Measurements from ENCODE around the gene KCNG1.

KCNG1 gene

DNA sequence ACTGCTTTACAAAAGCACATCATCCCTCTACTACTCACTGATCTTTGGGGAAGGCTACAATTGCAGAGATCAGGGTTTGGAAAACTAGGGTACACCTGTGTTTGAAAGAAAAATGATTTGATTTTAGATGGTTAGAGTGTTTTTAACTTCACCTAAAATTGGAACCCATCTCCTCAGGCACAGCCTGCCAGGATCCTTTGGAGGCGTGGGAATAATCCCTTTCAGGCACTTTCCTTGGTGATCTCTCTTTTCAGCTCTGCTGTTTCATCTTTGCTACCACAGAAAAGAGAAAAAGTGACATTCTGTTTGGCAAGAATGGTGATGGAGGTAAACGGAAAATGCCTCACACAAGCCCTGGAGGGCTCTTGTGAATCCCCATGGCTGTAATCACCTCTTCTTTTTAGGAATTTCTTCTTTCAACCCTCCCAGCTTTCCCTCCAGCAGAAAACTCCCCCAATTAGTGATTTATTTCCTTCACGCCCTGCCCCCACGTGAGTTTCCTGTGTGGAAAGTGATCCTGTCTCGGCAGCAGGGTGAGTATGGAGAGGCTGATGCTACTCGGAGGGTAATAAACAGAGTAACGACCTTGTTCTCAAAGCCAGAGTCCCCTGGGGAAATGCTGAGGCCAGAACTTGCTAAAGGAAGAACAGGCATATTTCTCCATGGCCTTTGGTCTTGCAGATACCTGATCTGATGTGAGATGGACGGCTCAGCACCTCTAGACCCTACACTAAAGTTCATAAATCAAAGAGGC, 9.2 kb downstream of the KCNG1 start:
- no peak for DNase-seq (ENCODE audit: low read depth in 2 of 2)

DNA sequence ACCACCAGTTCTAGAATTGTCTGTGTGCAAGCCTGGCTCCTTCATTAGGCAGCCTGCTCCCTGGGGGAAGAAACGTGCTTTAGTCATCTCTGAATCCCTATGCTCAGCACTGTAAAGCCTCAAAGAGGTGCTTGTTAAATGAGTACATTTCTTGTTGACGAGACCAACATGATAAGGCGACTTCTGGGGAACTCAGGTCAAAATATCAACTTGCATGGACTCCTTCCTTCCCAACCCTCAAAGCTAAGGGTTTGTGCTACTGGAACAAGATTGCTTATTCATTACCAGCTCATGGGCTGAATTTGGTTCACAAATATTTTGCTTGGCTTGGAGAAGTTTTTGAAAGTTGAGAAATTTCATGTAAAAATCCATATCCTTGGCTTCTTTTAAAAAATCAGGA, 10.6 kb downstream of the KCNG1 start:
- no peak for DNase-seq (ENCODE audit: low read depth in 2 of 2)

DNA sequence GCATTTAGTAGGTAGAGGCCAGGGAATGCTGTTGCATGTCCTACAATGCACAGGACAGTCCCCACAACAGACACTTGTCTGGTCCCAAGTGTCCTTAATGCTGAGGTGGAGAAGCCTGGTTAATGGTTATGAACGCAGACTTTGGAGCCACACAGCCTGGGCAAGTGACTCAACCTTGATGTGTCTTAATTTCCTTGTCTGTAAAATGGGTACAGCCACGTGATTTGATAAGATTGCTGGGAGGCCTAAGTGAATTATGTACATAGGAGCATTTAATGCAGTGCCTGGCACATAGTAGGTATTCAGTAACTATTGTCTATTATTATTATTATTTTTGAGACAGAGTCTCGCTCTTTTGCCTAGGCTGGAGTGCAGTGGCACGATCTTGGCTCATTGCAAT, 11.4 kb downstream of the KCNG1 start:
- no peak for DNase-seq (ENCODE audit: low read depth in 2 of 2)

DNA sequence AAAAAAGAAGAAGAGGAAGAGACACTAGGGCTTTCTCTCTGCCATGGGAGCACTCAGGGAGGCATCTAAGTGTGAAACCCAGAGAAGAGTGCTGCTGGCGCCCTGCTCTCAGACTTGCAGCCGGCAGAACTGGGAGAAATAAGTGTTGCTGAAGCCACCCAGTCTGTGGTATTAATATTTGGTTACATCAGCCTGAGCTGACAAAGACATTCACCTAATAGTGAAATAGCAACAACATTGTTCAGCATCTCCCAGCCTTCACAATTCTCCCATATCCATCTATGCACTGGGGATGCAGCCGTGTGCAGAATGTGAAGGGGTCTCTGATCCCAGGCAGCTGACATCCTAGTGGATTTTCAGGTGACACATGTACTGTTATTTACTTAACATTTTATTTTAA, 12.0 kb downstream of the KCNG1 start:
- no peak for DNase-seq (ENCODE audit: low read depth in 2 of 2)

DNA sequence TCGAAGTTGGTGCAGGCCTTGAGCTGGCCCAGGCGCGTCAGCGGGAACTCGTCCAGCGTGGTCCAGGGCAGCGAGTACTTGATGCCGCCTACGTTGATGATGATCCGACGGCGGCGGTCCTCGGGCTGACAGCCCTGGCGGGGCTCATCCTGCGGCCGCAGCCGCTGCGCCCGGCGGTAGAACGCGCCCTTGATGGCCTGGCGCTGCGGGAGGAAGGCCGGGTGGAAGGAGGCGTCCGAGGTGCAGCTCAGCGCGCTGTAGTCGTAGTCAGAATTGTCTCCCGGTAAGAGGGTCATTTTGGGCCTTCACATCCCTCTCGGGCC, 12.9 kb downstream of the KCNG1 start:
- no peak for DNase-seq (ENCODE audit: low read depth in 2 of 2)

DNA sequence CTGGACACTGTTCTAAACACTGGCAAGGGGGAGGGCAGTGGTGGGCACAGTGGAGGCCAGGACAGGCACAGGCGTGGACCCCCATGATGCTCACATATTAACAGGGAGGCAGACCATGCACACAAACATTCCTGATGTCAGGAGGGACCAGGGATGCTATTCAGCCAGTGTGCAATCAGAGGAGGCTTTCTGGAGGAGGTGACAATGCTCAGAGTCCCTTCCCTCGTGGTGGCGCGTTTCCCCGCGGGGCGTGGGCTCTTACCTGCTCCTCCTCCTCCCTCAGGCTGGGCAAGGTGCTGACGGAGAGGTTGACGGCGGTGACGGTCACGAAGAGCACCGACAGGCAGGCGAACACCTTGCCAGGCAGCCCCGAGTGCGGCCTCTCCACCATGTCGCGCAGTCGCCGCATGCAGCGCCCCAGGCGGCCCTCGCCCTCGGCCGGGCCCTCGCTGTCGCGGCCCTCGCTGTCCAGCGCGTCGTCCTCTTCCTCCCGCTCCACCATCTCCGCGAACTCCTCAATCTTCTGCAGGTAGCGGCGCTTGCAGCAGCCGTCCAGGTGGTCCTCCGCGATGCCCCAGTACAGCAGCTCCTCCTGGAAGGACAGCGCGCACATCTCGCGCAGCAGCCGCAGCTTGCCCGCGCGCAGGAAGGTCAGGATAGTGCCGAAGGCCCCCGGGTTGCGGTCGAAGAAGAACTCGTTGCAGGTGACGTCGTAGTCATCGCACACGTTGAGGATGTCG, 13.4 kb downstream of the KCNG1 start:
- no peak for DNase-seq (ENCODE audit: low read depth in 2 of 2)

DNA sequence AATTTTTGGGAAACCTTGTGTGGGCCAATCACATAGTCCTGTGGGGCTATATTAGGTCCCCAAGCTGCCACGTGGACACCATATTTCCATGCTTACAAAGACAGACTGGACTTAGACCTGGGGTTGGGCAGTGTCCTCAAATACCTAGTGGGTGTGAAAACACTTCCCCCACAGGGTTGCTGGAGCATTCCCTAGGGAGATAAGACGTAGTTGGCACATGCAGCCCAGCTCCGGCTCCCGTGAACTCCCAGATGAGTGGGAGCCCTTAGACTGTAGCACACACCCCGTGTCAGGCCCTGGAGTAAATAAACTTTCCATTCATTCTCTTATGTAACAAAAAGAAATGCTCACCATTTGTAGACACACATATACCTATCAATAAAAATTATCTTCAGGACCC, 14.2 kb downstream of the KCNG1 start:
- no peak for DNase-seq (ENCODE audit: low read depth in 2 of 2)

DNA sequence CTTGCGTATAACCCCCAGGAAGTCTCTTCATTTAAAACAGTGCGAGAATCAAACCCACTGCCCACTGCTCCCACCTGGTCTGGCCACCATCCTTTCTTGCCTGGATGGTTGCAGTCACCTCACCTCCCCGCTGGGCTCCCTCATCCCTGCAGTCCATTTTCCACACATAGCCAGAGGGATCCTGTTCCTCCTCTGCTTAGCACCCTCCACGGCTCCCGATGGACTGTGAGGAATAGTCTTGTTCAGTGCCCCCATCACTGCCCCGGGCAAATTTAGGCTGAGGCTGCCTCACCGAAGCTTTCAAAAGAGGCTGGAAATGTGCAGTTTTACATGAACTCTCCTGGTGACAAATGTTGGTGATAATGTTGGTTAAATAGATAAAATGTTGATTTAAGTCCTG, 17.7 kb downstream of the KCNG1 start:
- DNase-seq (ENCODE audit: low read depth in 2 of 2), result no peak

DNA sequence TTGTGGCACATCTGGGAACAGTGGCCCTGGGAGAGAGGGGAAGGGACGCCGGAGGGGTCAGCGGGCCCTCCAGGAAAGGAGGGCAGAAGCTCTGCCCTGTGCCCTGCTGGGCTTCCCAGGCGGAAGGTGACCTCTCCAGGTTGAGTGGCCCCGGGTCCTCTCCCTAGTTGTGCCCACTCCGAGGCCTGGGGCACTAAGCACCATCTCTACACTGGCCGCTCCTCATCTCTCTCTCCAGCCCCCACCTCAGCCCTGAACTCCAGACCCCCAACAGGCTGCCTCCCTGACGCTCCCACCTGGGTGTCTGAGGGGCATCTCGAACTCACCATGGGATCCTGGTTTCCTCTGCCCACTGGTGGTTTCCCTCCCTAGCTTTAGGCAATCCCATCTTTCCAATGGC, 18.1 kb downstream of the KCNG1 start:
- no peak for DNase-seq (ENCODE audit: low read depth in 2 of 2)

DNA sequence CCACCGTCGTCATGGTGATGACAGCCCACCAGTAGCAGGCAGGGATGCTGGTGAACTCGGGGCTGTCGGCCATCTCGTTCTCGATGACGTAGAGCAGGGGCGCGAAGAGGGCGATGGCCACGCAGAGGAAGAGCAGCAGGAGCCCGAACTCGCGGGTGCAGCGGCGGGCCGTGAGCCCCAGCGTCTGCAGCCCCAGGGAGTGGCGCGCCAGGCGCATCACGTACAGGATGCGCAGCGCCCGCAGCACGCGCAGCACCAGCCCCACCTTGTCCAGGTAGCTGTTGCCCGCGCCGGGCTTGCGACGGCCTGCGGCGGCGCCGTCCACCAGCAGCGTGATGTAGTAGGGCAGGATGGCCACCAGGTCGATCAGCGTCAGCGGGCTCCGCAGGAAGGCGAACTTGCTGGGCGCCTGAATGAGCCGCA, 18.6 kb downstream of the KCNG1 start:
- DNase-seq (ENCODE audit: low read depth in 2 of 2), result no peak

DNA sequence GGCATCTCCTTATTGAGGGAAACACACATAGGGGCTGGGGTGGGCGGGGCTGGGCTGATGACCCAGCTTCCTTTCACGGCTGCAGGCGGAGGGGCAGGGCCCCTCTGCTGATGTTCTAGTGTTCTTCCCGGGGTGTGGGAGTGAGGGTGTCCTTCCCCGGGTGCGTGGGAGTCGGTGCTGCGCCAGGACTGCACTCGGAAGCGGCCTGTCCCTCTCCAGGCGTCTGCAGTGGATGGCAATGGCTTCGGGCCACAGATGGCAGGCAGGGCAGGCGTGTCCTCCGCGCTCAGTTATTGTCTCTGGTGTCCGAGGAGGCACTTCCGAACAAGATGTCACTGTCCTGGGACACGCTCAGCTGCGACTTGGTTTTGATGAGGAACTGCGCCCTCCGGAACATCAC, 19.2 kb downstream of the KCNG1 start:
- DNase-seq (ENCODE audit: low read depth in 2 of 2), result no peak

DNA sequence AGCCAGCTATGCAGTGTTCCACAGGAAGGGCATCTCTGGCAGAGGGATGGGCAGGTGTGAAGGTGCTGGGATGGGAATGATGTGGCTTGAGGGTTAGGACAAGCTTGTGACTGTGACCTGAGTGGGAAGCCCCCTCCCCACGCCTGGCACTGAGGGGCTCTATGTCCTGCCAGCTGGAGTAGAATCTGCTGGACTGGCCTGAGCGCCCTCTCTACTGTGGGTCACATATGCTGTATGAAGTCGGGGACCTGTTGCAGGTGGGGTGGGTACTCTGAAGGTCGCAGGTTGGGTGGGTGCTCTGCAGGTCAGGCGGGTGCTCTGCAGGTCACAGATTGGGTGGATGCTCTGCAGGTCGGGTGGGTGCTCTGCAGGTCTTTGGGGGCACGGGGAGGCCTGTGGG, 20.3 kb downstream of the KCNG1 start:
- DNase-seq (ENCODE audit: low read depth in 2 of 2), result no peak

DNA sequence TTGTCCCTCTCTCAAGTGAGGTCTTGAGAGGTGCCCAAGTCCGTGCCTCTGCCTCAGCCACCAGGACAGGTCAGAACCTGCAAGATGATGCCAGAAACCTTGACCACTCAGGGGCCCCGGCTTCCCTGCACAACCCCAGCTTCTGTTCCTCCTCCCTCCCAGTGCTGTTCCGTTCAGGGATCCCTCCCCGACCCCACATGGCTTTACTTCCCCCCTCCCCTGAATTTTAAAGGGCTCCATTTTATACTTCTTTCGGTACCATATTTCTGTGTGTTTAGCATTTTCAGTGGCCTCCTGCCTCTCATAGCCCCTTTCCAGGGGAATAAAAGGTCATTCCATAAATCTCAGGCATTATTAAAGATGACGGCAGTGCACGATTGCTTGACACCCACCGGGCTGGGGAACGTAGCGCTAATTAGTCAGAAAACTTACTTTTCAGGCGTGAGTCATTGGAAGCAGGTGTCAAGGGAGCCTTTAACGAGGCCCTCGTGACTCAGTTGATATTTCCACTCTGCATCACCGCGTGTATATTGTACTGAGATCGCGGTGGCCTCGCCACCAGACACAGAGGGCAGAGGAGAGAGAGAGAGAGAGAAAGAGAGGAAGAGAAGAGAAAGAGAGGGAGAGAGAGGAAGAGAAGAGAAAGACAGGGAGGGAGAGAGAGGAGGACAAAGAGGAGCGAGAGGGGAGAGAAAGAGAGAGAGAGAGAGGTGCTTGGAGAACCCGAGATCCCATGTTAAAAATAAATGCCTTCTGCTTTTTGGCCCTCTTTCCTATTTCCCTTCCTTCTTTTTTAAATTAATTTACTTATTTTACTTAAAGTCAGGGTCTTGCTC, 21.3 kb downstream of the KCNG1 start:
- no peak for DNase-seq (ENCODE audit: low read depth in 2 of 2)

DNA sequence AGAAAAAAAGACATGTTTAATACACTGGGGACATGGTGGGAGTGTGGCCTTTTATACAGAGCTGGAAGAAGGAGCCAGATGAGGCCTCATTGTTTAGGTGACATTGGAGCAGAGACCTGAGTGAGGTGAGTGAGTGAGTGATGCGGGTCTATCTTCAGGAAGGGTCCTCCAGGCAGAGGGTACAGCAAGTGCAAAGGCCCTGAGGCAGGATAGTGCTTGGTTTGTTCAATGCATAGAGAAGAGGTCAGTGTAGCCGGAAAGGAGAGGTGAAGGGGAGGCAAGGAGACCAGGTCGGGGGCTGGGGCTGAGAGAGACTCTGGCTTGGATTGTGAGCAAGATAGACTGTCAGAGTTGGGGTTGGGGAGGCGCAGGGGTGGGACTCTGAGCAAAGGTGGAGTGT, 23.6 kb downstream of the KCNG1 start:
- no peak for DNase-seq (ENCODE audit: low read depth in 2 of 2)

DNA sequence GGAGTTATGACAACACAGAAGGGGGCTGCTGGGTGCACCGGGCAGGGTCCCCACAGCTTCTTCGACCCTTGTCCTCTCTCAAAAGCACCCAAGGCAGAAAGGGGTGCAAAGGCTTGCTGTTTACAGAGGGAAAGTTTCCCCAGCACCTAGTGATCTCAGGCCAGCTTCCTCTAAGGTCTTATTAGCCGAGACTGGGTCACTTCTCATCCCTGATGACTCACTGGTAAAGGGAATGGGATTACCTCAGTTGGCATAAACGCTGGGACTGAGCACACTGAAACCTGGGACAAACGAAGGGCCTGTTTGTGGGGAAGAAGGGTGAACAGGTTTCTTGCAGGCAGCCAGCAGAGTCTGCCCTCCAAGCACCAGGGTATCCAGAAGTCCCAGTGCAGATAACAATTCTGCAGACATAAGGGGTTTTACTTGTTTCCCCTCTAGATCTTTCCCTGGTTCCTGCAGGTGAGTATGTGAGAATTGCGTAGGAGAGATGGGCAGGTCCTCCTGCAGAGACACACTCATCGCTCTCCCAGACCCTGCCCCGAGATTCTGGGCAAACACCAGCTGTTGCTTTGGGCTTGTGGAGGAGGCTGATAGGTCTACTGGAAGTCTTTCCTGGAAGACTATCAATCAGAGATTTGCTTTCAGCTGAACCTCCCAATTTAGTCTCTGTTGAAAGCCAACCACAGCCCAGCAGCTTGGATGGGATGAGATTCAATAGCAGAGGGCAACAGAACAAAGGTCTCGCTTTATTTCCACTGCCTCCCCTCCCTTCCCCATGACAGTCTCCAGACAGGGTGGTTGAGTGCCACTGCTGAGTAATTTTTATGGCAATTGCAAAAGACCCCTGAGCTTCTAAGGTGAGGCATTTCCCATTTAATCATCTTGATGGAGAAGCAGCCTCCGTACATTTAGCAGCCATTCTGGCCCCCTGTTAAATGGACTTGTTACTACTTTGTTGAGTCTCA, 25.7 kb downstream of the KCNG1 start:
- DNase-seq (ENCODE audit: low read depth in 2 of 2), result no peak

DNA sequence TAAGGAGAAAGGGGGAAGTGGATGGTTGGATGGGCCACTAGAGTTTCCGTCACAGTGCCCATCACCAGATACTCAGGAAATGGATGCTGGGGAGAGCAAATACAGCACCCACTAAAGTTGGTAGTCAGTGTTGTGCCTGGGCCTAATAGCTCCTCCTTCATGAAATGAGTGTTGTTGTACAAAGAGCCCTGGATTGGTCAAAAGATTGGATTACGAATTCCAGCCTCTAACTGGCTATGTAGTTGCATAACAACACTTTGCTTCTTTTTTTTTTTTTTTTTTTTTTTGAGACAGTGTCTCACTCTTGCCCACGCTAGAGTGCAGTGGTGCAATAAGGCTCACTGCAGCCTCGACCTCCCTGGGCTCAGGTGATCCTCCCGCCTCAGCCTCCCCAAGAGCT, 27.4 kb downstream of the KCNG1 start:
- no peak for DNase-seq (ENCODE audit: low read depth in 2 of 2)

DNA sequence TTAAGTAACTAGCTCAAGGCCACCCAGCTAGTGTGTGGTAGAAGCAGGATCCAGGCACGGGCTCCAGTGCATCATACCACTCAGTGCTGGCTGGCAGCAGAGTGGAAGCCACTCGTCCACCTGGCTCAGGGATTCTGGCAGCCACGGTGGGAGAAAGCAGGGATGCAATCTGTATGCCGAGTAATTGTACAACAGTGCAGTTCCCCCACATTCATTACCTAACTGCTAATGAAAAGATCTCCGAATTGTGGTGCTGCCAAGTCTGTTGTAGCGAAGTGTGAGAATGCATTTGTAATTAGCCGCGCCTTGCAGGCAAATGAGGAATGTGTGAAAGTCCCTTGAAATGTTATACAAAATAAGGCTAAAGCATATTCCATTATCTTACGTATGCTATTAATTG, 29.0 kb downstream of the KCNG1 start:
- no peak for DNase-seq (ENCODE audit: low read depth in 2 of 2)

DNA sequence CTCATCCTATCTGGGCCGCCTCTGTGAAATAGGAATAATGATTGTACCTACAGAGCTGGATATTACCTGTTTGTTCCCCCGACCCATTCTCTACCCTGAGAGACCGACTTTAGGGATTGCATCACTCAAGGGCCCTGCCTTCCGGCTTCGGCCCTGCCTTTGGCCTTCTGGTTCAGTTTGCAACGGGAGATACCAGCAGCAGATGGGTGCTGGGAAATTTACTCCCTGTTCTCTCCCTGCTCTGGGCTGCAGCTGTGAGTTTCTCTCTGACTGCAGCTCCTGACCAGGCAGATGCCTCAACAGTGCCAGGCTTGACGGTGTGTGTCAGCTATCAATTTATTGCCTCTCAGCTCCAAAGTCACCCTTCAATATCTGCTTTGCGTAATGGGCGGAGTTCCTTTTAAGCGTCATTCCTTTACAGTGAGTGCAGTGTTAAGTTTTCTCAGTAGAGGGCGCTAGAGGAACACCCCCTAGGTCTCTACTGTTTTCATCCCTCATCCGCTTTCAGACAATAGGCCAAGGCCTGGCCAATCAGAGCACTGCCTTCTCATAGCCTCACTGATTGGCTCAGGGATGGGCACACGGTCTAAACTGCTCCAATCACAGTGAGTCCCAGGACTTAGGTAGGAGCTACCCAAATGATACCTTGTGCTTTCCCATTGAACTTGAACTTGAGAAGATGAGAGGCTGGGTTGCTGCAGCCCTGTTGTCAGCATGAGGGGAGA, 30.0 kb downstream of the KCNG1 start:
- peak; percentile 30 to 37 for DNase-seq (ENCODE audit: low read depth in 2 of 2)

DNA sequence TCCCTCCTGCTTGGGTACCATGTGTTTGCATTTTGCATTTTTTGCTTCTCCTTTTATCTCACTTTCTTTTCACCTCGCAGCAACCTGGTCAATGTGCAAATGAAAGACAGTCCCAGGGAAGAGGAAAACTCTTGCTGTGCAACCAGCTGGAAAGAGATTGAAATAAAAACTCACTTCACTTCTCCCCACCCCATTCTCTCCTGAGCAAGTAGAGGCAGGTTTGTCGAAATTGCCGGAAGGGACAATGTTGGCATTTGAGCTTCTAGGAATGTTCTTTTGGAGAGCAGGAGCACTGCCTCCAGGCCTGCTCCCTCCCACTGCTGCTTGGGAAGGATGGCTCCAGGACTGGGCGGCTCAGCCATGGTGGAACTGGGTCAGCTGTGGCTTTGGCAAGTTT, 30.6 kb downstream of the KCNG1 start:
- DNase-seq (ENCODE audit: low read depth in 2 of 2), result no peak

DNA sequence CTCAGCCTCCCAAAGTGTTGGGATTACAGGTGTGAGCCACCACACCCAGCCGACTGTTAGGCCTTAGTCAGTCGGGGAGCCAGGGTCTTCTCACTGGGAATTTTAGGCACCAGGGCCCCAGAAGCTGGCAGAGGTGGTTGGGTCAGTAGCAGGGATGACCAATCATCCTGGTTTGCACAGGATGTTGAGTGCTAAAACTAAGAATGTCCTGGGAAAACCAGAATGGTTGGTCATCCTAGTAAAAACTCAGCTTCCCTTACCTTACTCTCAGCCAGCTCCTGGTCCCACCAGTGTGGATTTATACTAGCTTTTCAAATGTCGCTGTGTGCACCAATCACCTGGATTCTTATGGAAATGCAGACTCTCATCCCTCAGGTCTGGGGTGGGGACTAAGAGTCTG, 31.8 kb downstream of the KCNG1 start:
- no peak for DNase-seq (ENCODE audit: low read depth in 2 of 2)

Data from stimulated activated CD4-positive, alpha-beta T cell treated with anti-CD3 and anti-CD28 coated beads, Interleukin-4, amount 100 ng/mL, for 48 hours (primary cell).